ENCODE measurements around the gene PVR.
"Not testable (repeated sequence)": the region's sequence is repeated elsewhere in the genome, so short reads cannot be mapped to it uniquely, and the experiment has no call there.

Gene PVR

GRCh38 chr19:44646049-44646416 lies 2.3 kb downstream of the PVR start:
- no peak for DNase-seq

GRCh38 chr19:44647144-44647543 lies 3.4 kb downstream of the PVR start:
- DNase-seq = no peak

GRCh38 chr19:44648631-44649251 lies 5.0 kb downstream of the PVR start:
- no peak for DNase-seq

- no peak for DNase-seq
These were observed 6.0 kb downstream of the PVR start for GRCh38 chr19:44649578-44650145.

GRCh38 chr19:44653343-44653742 lies 9.6 kb downstream of the PVR start:
- DNase-seq = no peak

GRCh38 chr19:44653977-44654774 lies 10.5 kb downstream of the PVR start:
- DNase-seq = peak; percentile 67

- DNase-seq = peak; percentile 73
These were observed 13.7 kb downstream of the PVR start for GRCh38 chr19:44657211-44657921.

GRCh38 chr19:44658069-44658733 lies 14.5 kb downstream of the PVR start:
- no peak for DNase-seq

- no peak for DNase-seq
These were observed 16.4 kb downstream of the PVR start for GRCh38 chr19:44660081-44660480.

GRCh38 chr19:44661205-44661604 lies 17.5 kb downstream of the PVR start:
- no peak for DNase-seq

GRCh38 chr19:44661904-44662303 lies 18.2 kb downstream of the PVR start:
- no peak for DNase-seq

- no peak for DNase-seq
These were observed 19.1 kb downstream of the PVR start for GRCh38 chr19:44662691-44663385.

- no peak for DNase-seq
These were observed 20.3 kb downstream of the PVR start for GRCh38 chr19:44663996-44664395.

GRCh38 chr19:44664976-44665375 lies 21.3 kb downstream of the PVR start:
- DNase-seq = no peak

- no peak for DNase-seq
These were observed 23.3 kb downstream of the PVR start for GRCh38 chr19:44666852-44667556.

- DNase-seq = no peak
These were observed 25.5 kb downstream of the PVR start for GRCh38 chr19:44668985-44669764.

- not testable (repeated sequence) for DNase-seq
These were observed 26.3 kb downstream of the PVR start for GRCh38 chr19:44670027-44670426.

- no peak for DNase-seq
These were observed 27.7 kb downstream of the PVR start, which contains the start of gene CEACAM19 for GRCh38 chr19:44671400-44671799. CEACAM19 (plus strand) TSS chr19:44671482; CDS start chr19:44671932, 450 bp downstream.

- no peak for DNase-seq
These were observed 28.5 kb downstream of the PVR start for GRCh38 chr19:44672226-44672625.

GRCh38 chr19:44673510-44673909 lies 29.8 kb downstream of the PVR start:
- no peak for DNase-seq

- DNase-seq = no peak
These were observed 31.8 kb downstream of the PVR start for GRCh38 chr19:44675521-44675920.

Measured in activated naive CD4-positive, alpha-beta T cell treated with anti-CD3 and anti-CD28 coated beads, Interleukin-2, amount 50 U/mL, for 16 hours (primary cell).